ENCODE results near the gene RALGDS.

DNA sequence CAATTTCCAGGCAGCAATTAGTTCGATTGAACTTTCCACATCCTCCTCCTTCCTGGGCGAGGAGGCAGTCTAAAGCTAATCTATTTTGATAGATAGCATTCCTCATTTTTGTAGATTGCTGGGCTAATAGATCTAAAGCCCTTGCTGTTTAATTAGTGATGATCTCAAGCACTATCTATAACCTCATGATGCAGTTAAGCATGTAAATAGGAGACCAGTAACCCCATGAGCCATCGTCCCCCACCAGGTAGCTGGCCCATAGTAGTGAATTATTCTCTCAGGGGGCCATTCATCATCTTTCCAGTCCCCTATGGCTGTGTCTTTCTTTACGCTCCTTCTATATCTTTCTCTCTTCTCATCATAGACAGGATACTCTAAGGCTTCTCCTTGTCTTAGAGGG, 44.3 kb downstream of the RALGDS start:
- TF ChIP-seq CTCF (IDR thresholded peaks at IDR 0.05) (no peak), POLR2A (IDR thresholded peaks at IDR 0.05) (no peak), EP300 (IDR thresholded peaks at IDR 0.05) (no peak)
